SIG-M5 treated with dmso at 0.1 percent for 504 hours (cell line): ENCODE data around the gene ERGIC1.
"Not testable (repeated sequence)": the region's sequence is repeated elsewhere in the genome, so short reads cannot be mapped to it uniquely, and the experiment has no call there.

ENCODE experiments used
- DNase-seq: peaks from one replicate; lab custom pipeline; 2025; ENCODE audit not compliant: unreplicated experiment; lab: John Stamatoyannopoulos, UW

Gene ERGIC1

GRCh38 chr5:172846249-172846648 is 12.2 kb downstream of the ERGIC1 start:
- DNase-seq, result no peak

GRCh38 chr5:172846677-172847076 is 12.6 kb downstream of the ERGIC1 start:
- DNase-seq, result no peak

- not testable (repeated sequence) for DNase-seq
Measured at GRCh38 chr5:172847584-172847983, 13.5 kb downstream of the ERGIC1 start.

GRCh38 chr5:172848419-172848818 is 14.4 kb downstream of the ERGIC1 start:
- DNase-seq, result no peak

- no peak for DNase-seq
Measured at GRCh38 chr5:172849606-172850453, 15.8 kb downstream of the ERGIC1 start.

GRCh38 chr5:172850454-172850797 is 16.4 kb downstream of the ERGIC1 start:
- DNase-seq, result no peak

- DNase-seq, result not testable (repeated sequence)
Measured at GRCh38 chr5:172851254-172851653, 17.2 kb downstream of the ERGIC1 start.

GRCh38 chr5:172852490-172853354 is 18.7 kb downstream of the ERGIC1 start:
- no peak for DNase-seq

GRCh38 chr5:172853355-172853975 is 19.4 kb downstream of the ERGIC1 start:
- no peak for DNase-seq

GRCh38 chr5:172854451-172854871 is 20.4 kb downstream of the ERGIC1 start:
- DNase-seq, result no peak

- no peak for DNase-seq
Measured at GRCh38 chr5:172854971-172855370, 20.9 kb downstream of the ERGIC1 start.

- no peak for DNase-seq
Measured at GRCh38 chr5:172855597-172856292, 21.7 kb downstream of the ERGIC1 start.

GRCh38 chr5:172856336-172856735 is 22.3 kb downstream of the ERGIC1 start:
- no peak for DNase-seq

- DNase-seq, result no peak
Measured at GRCh38 chr5:172857982-172858381, 23.9 kb downstream of the ERGIC1 start.

GRCh38 chr5:172858511-172858989 is 24.5 kb downstream of the ERGIC1 start:
- no peak for DNase-seq

- DNase-seq, result no peak
Measured at GRCh38 chr5:172858990-172859811, 25.1 kb downstream of the ERGIC1 start.

GRCh38 chr5:172859966-172860365 is 25.9 kb downstream of the ERGIC1 start:
- no peak for DNase-seq

GRCh38 chr5:172860520-172861443 is 26.7 kb downstream of the ERGIC1 start:
- DNase-seq, result no peak

GRCh38 chr5:172861461-172861860 is 27.4 kb downstream of the ERGIC1 start:
- DNase-seq, result no peak
